HEK293 (cell line): ENCODE results near the gene TLNRD1.
"Not testable (repeated sequence)": the region's sequence is repeated elsewhere in the genome, so short reads cannot be mapped to it uniquely, and the experiment has no call there.

Experiments
- CTCF ChIA-PET: fragments of 350-600 bp; formaldehyde crosslinking; extraction: SDS; loops from one replicate; lab custom pipeline; 2021; ENCODE audit warnings: antibody characterized with exemption; lab: Yijun Ruan, JAX
- POLR2A ChIA-PET: fragments of 300-600 bp; formaldehyde crosslinking; extraction: SDS; loops from one replicate; lab custom pipeline; 2020; ENCODE audit warnings: antibody characterized with exemption, inconsistent platforms; lab: Yijun Ruan, JAX
- H3K27ac ChIP-seq: fragments of 200-500 bp; sonication (Bioruptor generic); 2 replicates; pipeline ENCODE4 v1.5.1; 2014; ENCODE audit warnings: low read depth, low read length, control low read depth, inconsistent platforms; ENCODE audit errors: extremely low read depth
- H3K36me3 ChIP-seq, 2 experiments: fragments of 200-500 bp in 1 of 2; sonication (Bioruptor generic) in 1 of 2; 1 replicate in 1 of 2; 2 replicates in 1 of 2; pipeline ENCODE4 v1.5.1; 2014 to 2017; ENCODE audit warnings: inconsistent platforms in 2 of 2, low read length in 2 of 2; ENCODE audit not compliant: control insufficient read depth in 2 of 2, insufficient read depth in 1 of 2
- H3K4me1 ChIP-seq: fragments of 200-500 bp; sonication (Bioruptor generic); 2 replicates; pipeline ENCODE4 v1.5.1; 2014; ENCODE audit warnings: mild to moderate bottlenecking, low read length, inconsistent platforms; ENCODE audit not compliant: control insufficient read depth, insufficient read depth
- H3K4me3 ChIP-seq: 2 replicates; pipeline ENCODE4 v1.5.1; 2011; ENCODE audit warnings: low read depth, mild to moderate bottlenecking, control low read depth, low read length, moderate library complexity
- H3K9me3 ChIP-seq: fragments of 200-500 bp; sonication (Bioruptor generic); 2 replicates; pipeline ENCODE4 v1.5.1; 2014; ENCODE audit warnings: low read depth, low read length, inconsistent platforms; ENCODE audit not compliant: control insufficient read depth, insufficient read depth
- GLIS2 ChIP-seq: fragments of 450-650 bp; formaldehyde crosslinking; IDR thresholded peaks from 2 replicates; pipeline ENCODE4 v1.5.1; 2016; ENCODE audit warnings: missing biosample characterization, missing genetic modification characterization
- ZBTB17 ChIP-seq: fragments of 450-650 bp; formaldehyde crosslinking; IDR thresholded peaks from 2 replicates; pipeline ENCODE4 v1.5.1; 2016; ENCODE audit warnings: missing biosample characterization, missing genetic modification characterization
- ZBTB20 ChIP-seq: fragments of 450-650 bp; formaldehyde crosslinking; IDR thresholded peaks from 2 replicates; pipeline ENCODE4 v1.5.1; 2016; ENCODE audit warnings: missing biosample characterization, missing genetic modification characterization
- ZFP69B ChIP-seq: fragments of 450-650 bp; formaldehyde crosslinking; IDR thresholded peaks from 2 replicates; pipeline ENCODE4 v1.5.1; 2016; ENCODE audit warnings: missing biosample characterization, missing genetic modification characterization
- ZNF133 ChIP-seq: fragments of 450-650 bp; formaldehyde crosslinking; IDR thresholded peaks from 2 replicates; pipeline ENCODE4 v1.5.1; 2016; ENCODE audit warnings: missing biosample characterization, missing genetic modification characterization
- ZNF2 ChIP-seq: fragments of 450-650 bp; formaldehyde crosslinking; IDR thresholded peaks from 2 replicates; pipeline ENCODE4 v1.5.1; 2016; ENCODE audit warnings: missing biosample characterization, missing genetic modification characterization
- ZNF24 ChIP-seq: fragments of 450-650 bp; formaldehyde crosslinking; IDR thresholded peaks from 2 replicates; pipeline ENCODE4 v1.5.1; 2016; ENCODE audit warnings: missing biosample characterization, missing genetic modification characterization
- ZNF335 ChIP-seq: fragments of 450-650 bp; formaldehyde crosslinking; conservative IDR thresholded peaks from 2 replicates; pipeline ENCODE4 v1.5.1; 2016; ENCODE audit warnings: missing biosample characterization, missing genetic modification characterization
- ZNF394 ChIP-seq: fragments of 450-650 bp; formaldehyde crosslinking; IDR thresholded peaks from 2 replicates; pipeline ENCODE4 v1.5.1; 2016; ENCODE audit warnings: missing biosample characterization, missing genetic modification characterization, mild to moderate bottlenecking, moderate library complexity, borderline replicate concordance
- ZNF473 ChIP-seq: fragments of 450-650 bp; formaldehyde crosslinking; IDR thresholded peaks from 2 replicates; pipeline ENCODE4 v1.5.1; 2017; ENCODE audit warnings: missing biosample characterization, missing genetic modification characterization
- ZNF623 ChIP-seq: fragments of 450-650 bp; formaldehyde crosslinking; IDR thresholded peaks from 2 replicates; pipeline ENCODE4 v1.5.1; 2016; ENCODE audit warnings: missing biosample characterization, missing genetic modification characterization
- ZNF747 ChIP-seq: fragments of 450-650 bp; formaldehyde crosslinking; IDR thresholded peaks from 2 replicates; pipeline ENCODE4 v1.5.1; 2016; ENCODE audit warnings: missing biosample characterization, missing genetic modification characterization
- TF ChIP-seq, protein P1 (sequence below): fragments of 450-650 bp; formaldehyde crosslinking; conservative IDR thresholded peaks from 2 replicates; pipeline ENCODE4 v1.5.1; 2016; ENCODE audit warnings: low read depth, missing biosample characterization, missing genetic modification characterization
- TF ChIP-seq, protein P2 (sequence below): fragments of 450-650 bp; formaldehyde crosslinking; IDR thresholded peaks from 2 replicates; pipeline ENCODE4 v1.5.1; 2016; ENCODE audit warnings: missing biosample characterization, missing genetic modification characterization
- TF ChIP-seq, protein P3 (sequence below): fragments of 450-650 bp; formaldehyde crosslinking; IDR thresholded peaks from 2 replicates; pipeline ENCODE4 v1.5.1; 2016; ENCODE audit warnings: missing biosample characterization, missing genetic modification characterization
- TF ChIP-seq, protein P4 (sequence below): fragments of 450-650 bp; formaldehyde crosslinking; IDR thresholded peaks from 2 replicates; pipeline ENCODE4 v1.5.1; 2016; ENCODE audit warnings: missing biosample characterization, missing genetic modification characterization
- TF ChIP-seq, protein P5 (sequence below): fragments of 450-650 bp; formaldehyde crosslinking; IDR thresholded peaks from 2 replicates; pipeline ENCODE4 v1.5.1; 2016; ENCODE audit warnings: missing biosample characterization, missing genetic modification characterization
- TF ChIP-seq, protein P6 (sequence below): fragments of 450-650 bp; formaldehyde crosslinking; IDR thresholded peaks from 2 replicates; pipeline ENCODE4 v1.5.1; 2017; ENCODE audit warnings: missing biosample characterization, missing genetic modification characterization

TLNRD1 gene

DNA sequence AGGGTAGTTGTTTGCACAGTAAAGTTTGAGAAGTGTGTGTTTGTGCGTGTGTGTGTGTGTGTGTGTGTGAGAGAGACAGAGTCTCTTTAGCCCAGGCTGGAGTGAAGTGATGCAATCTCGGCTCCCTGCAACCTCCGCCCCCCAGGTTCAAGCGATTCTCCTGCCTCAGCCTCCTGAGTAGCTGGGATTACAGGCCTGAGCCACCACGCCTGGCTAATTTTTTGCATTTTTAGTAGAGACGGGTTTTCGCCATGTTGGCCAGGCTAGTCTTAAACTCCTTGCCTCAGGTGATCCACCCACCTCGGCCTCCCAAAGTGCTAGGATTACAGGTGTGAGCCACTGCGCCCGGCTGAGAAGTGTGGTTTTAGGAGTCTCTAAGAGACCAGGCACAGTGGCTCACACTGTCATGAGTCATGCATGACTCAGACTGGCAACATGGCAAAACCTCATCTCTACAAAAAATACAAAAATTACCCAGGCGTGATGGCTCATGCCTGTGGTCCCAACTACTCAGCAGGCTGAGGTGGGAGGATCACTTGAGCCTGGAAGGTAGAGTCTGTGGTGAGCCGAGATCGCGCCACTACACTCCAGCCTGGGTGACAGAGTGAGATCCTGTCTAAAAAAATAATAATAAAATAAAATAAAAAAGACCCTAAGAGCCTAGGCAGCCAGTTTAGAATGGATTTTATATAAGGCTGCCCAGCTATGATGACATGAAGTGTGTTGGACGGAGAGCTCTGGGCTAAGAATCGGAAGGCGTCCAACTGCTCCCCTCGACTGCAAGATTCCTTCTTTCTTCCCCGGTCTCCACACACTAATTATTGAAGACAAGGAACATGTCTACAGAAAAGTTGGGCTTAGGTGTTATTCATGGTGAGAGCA, 44.9 kb upstream of the TLNRD1 start:
- POLR2A ChIA-PET = interaction anchor here (0.6 to 1.4 kb wide), 4 partner anchors 37 to 1307 kb away, joined by 3 to 4 read pairs (median 4); partner anchors contain the start of genes CEMIP, EFL1 and SAXO2
- not testable (repeated sequence) for H3K27ac ChIP-seq
- CTCF ChIA-PET = interaction anchor here (0.7 to 2.3 kb wide), 5 partner anchors 10 to 331 kb away, joined by 3 to 17 read pairs (median 5); no protein-coding TSS in a partner anchor
- TF ChIP-seq ZNF24 (tag by site-specific recombination) (peak; percentile 71), ZNF747 (0 out of 2 replicates have a peak, but pooled peaks have one; percentile 74), GLIS2 (tag by site-specific recombination) (peak; percentile 83), ZNF473 (0 out of 2 replicates have a peak, but pooled peaks have one; percentile 54), ZBTB17 (peak; percentile 72; the same call in 1 of the 2 replicates), ZNF623 (tag by site-specific recombination) (0 out of 2 replicates have a peak, but pooled peaks have one; percentile 15), ZNF394 (tag by site-specific recombination) (peak; percentile 67; the same call in 1 of the 2 replicates), ZFP69B (tag by site-specific recombination) (0 out of 2 replicates have a peak, but pooled peaks have one; percentile 28), ZNF133 (tag by site-specific recombination) (0 out of 2 replicates have a peak, but pooled peaks have one; percentile 7), ZNF2 (tag by site-specific recombination) (peak; percentile 81; the same call in 1 of the 2 replicates), ZNF335 (tag by site-specific recombination) (peak; percentile 82), ZBTB20 (0 out of 2 replicates have a peak, but pooled peaks have one; percentile 24)
- TF ChIP-seq, protein P1, sequence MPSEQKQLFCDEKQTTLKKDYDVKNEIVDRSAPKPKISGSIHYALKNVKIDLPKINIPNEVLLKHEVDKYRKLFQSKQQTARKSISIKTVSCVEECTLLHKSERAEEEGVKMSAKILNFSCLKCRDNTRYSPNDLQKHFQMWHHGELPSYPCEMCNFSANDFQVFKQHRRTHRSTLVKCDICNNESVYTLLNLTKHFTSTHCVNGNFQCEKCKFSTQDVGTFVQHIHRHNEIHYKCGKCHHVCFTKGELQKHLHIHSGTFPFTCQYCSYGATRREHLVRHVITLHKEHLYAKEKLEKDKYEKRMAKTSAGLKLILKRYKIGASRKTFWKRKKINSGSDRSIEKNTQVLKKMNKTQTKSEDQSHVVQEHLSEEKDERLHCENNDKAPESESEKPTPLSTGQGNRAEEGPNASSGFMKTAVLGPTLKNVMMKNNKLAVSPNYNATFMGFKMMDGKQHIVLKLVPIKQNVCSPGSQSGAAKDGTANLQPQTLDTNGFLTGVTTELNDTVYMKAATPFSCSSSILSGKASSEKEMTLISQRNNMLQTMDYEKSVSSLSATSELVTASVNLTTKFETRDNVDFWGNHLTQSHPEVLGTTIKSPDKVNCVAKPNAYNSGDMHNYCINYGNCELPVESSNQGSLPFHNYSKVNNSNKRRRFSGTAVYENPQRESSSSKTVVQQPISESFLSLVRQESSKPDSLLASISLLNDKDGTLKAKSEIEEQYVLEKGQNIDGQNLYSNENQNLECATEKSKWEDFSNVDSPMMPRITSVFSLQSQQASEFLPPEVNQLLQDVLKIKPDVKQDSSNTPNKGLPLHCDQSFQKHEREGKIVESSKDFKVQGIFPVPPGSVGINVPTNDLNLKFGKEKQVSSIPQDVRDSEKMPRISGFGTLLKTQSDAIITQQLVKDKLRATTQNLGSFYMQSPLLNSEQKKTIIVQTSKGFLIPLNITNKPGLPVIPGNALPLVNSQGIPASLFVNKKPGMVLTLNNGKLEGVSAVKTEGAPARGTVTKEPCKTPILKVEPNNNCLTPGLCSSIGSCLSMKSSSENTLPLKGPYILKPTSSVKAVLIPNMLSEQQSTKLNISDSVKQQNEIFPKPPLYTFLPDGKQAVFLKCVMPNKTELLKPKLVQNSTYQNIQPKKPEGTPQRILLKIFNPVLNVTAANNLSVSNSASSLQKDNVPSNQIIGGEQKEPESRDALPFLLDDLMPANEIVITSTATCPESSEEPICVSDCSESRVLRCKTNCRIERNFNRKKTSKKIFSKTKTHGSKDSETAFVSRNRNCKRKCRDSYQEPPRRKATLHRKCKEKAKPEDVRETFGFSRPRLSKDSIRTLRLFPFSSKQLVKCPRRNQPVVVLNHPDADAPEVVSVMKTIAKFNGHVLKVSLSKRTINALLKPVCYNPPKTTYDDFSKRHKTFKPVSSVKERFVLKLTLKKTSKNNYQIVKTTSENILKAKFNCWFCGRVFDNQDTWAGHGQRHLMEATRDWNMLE (tag by site-specific recombination) = peak; percentile 30; the same call in 1 of the 2 replicates
- TF ChIP-seq, protein P2, sequence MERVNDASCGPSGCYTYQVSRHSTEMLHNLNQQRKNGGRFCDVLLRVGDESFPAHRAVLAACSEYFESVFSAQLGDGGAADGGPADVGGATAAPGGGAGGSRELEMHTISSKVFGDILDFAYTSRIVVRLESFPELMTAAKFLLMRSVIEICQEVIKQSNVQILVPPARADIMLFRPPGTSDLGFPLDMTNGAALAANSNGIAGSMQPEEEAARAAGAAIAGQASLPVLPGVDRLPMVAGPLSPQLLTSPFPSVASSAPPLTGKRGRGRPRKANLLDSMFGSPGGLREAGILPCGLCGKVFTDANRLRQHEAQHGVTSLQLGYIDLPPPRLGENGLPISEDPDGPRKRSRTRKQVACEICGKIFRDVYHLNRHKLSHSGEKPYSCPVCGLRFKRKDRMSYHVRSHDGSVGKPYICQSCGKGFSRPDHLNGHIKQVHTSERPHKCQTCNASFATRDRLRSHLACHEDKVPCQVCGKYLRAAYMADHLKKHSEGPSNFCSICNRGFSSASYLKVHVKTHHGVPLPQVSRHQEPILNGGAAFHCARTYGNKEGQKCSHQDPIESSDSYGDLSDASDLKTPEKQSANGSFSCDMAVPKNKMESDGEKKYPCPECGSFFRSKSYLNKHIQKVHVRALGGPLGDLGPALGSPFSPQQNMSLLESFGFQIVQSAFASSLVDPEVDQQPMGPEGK (tag by site-specific recombination) = peak; percentile 74
- TF ChIP-seq, protein P3, sequence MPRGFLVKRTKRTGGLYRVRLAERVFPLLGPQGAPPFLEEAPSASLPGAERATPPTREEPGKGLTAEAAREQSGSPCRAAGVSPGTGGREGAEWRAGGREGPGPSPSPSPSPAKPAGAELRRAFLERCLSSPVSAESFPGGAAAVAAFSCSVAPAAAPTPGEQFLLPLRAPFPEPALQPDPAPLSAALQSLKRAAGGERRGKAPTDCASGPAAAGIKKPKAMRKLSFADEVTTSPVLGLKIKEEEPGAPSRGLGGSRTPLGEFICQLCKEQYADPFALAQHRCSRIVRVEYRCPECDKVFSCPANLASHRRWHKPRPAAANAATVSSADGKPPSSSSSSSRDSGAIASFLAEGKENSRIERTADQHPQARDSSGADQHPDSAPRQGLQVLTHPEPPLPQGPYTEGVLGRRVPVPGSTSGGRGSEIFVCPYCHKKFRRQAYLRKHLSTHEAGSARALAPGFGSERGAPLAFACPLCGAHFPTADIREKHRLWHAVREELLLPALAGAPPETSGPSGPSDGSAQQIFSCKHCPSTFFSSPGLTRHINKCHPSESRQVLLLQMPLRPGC = peak; percentile 56; the same call in 1 of the 2 replicates
- TF ChIP-seq, protein P4, sequence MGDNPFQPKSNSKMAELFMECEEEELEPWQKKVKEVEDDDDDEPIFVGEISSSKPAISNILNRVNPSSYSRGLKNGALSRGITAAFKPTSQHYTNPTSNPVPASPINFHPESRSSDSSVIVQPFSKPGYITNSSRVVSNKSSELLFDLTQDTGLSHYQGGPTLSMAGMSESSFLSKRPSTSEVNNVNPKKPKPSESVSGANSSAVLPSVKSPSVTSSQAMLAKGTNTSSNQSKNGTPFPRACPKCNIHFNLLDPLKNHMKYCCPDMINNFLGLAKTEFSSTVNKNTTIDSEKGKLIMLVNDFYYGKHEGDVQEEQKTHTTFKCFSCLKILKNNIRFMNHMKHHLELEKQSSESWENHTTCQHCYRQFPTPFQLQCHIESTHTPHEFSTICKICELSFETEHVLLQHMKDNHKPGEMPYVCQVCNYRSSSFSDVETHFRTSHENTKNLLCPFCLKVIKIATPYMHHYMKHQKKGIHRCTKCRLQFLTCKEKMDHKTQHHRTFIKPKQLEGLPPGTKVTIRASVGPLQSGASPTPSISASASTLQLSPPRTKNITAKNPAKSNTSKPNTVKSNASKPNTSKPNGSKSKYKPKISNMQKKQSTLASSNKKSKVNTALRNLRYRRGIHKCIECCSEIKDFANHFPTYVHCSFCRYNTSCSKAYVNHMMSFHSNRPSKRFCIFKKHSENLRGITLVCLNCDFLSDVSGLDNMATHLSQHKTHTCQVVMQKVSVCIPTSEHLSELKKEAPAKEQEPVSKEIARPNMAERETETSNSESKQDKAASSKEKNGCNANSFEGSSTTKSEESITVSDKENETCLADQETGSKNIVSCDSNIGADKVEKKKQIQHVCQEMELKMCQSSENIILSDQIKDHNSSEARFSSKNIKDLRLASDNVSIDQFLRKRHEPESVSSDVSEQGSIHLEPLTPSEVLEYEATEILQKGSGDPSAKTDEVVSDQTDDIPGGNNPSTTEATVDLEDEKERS (tag by site-specific recombination) = peak; percentile 49; the same call in 1 of the 2 replicates
- TF ChIP-seq, protein P5, sequence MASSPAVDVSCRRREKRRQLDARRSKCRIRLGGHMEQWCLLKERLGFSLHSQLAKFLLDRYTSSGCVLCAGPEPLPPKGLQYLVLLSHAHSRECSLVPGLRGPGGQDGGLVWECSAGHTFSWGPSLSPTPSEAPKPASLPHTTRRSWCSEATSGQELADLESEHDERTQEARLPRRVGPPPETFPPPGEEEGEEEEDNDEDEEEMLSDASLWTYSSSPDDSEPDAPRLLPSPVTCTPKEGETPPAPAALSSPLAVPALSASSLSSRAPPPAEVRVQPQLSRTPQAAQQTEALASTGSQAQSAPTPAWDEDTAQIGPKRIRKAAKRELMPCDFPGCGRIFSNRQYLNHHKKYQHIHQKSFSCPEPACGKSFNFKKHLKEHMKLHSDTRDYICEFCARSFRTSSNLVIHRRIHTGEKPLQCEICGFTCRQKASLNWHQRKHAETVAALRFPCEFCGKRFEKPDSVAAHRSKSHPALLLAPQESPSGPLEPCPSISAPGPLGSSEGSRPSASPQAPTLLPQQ (tag by site-specific recombination) = peak; percentile 81; the same call in 1 of the 2 replicates
- TF ChIP-seq, protein P6, sequence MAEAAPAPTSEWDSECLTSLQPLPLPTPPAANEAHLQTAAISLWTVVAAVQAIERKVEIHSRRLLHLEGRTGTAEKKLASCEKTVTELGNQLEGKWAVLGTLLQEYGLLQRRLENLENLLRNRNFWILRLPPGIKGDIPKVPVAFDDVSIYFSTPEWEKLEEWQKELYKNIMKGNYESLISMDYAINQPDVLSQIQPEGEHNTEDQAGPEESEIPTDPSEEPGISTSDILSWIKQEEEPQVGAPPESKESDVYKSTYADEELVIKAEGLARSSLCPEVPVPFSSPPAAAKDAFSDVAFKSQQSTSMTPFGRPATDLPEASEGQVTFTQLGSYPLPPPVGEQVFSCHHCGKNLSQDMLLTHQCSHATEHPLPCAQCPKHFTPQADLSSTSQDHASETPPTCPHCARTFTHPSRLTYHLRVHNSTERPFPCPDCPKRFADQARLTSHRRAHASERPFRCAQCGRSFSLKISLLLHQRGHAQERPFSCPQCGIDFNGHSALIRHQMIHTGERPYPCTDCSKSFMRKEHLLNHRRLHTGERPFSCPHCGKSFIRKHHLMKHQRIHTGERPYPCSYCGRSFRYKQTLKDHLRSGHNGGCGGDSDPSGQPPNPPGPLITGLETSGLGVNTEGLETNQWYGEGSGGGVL (tag by site-specific recombination) = peak; percentile 61

More for the DNA sequence above, 44.9 kb upstream of the TLNRD1 start:
- not testable (repeated sequence) for H3K4me1 ChIP-seq, H3K4me3 ChIP-seq, H3K9me3 ChIP-seq, H3K36me3 ChIP-seq
